ENCODE data around the gene SIRPA.

- TF ChIP-seq EZH2 (IDR thresholded peaks at IDR 0.05) (no peak), POLR2AphosphoS5 (IDR thresholded peaks at IDR 0.05; ENCODE audit: borderline replicate concordance, low read depth, low read length) (no peak)
These were observed 4.5 kb upstream of the SIRPA start for GRCh38 chr20:1890469-1891262.
